ENCODE results near the gene NTRK2.

GRCh38 chr9:84775056-84775643, 105.6 kb downstream of the NTRK2 start:
- TF ChIP-seq CTCF (conservative IDR thresholded peaks at IDR 0.05; ENCODE audit: low read depth in 2 of 2), result no peak
- no peak for TF ChIP-seq REST (IDR thresholded peaks at IDR 0.05; ENCODE audit: unreplicated experiment)
- no peak for TF ChIP-seq ETS1 (IDR thresholded peaks at IDR 0.05)
- no peak for TF ChIP-seq EZH2 (IDR thresholded peaks at IDR 0.05; ENCODE audit: low read depth, unreplicated experiment)
- TF ChIP-seq POLR2AphosphoS5 (IDR thresholded peaks at IDR 0.05; ENCODE audit: low read depth), result no peak

Measured in GM23338 (cell line).